Measurements from ENCODE around the gene ADAMTS3.

- no peak for TF ChIP-seq CTCF (conservative IDR thresholded peaks at IDR 0.05; ENCODE audit: low read length)
- no peak for TF ChIP-seq EZH2phosphoT487 (IDR thresholded peaks at IDR 0.05; ENCODE audit: borderline replicate concordance, low read depth, low read length)
Measured at GRCh38 chr4:72538006-72538405, 31.0 kb downstream of the ADAMTS3 start.

Data from OCI-LY7 (cell line).